ENCODE data around the gene OSBPL10.

The OSBPL10 gene

GRCh38 chr3:31748281-31748932 is 232.7 kb downstream of the OSBPL10 start:
- H3K4me1 ChIP-seq (ENCODE audit: insufficient read depth, low read length): no peaks in the 10 kb centered on the region
- no peaks in the 10 kb centered on the region for H3K36me3 ChIP-seq (ENCODE audit: insufficient read depth, low read length)
- H3K4me3 ChIP-seq (ENCODE audit: low read length): no peak overlapping the region
- H3K9me3 ChIP-seq (ENCODE audit: low read length): no peaks in the 10 kb centered on the region
- no peak overlapping the region for H2AFZ ChIP-seq (ENCODE audit: low read depth, low read length)
- no peaks in the 10 kb centered on the region for H3K27me3 ChIP-seq (ENCODE audit: insufficient read depth, low read length)

GRCh38 chr3:31747785-31748184 is 233.3 kb downstream of the OSBPL10 start:
- Histone ChIP-seq H3K4me3 (ENCODE audit: low read length) (no peak overlapping the region), H3K36me3 (ENCODE audit: insufficient read depth, low read length) (no peaks in the 10 kb centered on the region), H2AFZ (ENCODE audit: low read depth, low read length) (no peak overlapping the region), H3K4me1 (ENCODE audit: insufficient read depth, low read length) (no peaks in the 10 kb centered on the region), H3K27me3 (ENCODE audit: insufficient read depth, low read length) (no peaks in the 10 kb centered on the region), H3K9me3 (ENCODE audit: low read length) (no peaks in the 10 kb centered on the region)

- H3K4me3 ChIP-seq (ENCODE audit: low read length): no peak overlapping the region
- no peaks in the 10 kb centered on the region for H3K27me3 ChIP-seq (ENCODE audit: insufficient read depth, low read length)
- H3K36me3 ChIP-seq (ENCODE audit: insufficient read depth, low read length): no peaks in the 10 kb centered on the region
- no peaks in the 10 kb centered on the region for H3K9me3 ChIP-seq (ENCODE audit: low read length)
- no peaks in the 10 kb centered on the region for H3K4me1 ChIP-seq (ENCODE audit: insufficient read depth, low read length)
- no peak overlapping the region for H2AFZ ChIP-seq (ENCODE audit: low read depth, low read length)
Measured at GRCh38 chr3:31744913-31745312, 236.1 kb downstream of the OSBPL10 start.

GRCh38 chr3:31743331-31744089 is 237.6 kb downstream of the OSBPL10 start:
- no peaks in the 10 kb centered on the region for H3K9me3 ChIP-seq (ENCODE audit: low read length)
- no peaks in the 10 kb centered on the region for H3K4me1 ChIP-seq (ENCODE audit: insufficient read depth, low read length)
- no peak overlapping the region for H3K4me3 ChIP-seq (ENCODE audit: low read length)
- H3K36me3 ChIP-seq (ENCODE audit: insufficient read depth, low read length): no peaks in the 10 kb centered on the region
- H2AFZ ChIP-seq (ENCODE audit: low read depth, low read length): no peak overlapping the region
- no peaks in the 10 kb centered on the region for H3K27me3 ChIP-seq (ENCODE audit: insufficient read depth, low read length)

GRCh38 chr3:31740397-31740796 is 240.7 kb downstream of the OSBPL10 start:
- Histone ChIP-seq H3K4me1 (ENCODE audit: insufficient read depth, low read length) (no peaks in the 10 kb centered on the region), H3K4me3 (ENCODE audit: low read length) (no peak overlapping the region), H3K27me3 (ENCODE audit: insufficient read depth, low read length) (no peaks in the 10 kb centered on the region), H2AFZ (ENCODE audit: low read depth, low read length) (no peak overlapping the region), H3K9me3 (ENCODE audit: low read length) (no peaks in the 10 kb centered on the region), H3K36me3 (ENCODE audit: insufficient read depth, low read length) (no peaks in the 10 kb centered on the region)

GRCh38 chr3:31738412-31738811 is 242.7 kb downstream of the OSBPL10 start:
- no peak overlapping the region for H2AFZ ChIP-seq (ENCODE audit: low read depth, low read length)
- no peaks in the 10 kb centered on the region for H3K9me3 ChIP-seq (ENCODE audit: low read length)
- H3K4me3 ChIP-seq (ENCODE audit: low read length): no peak overlapping the region
- no peaks in the 10 kb centered on the region for H3K36me3 ChIP-seq (ENCODE audit: insufficient read depth, low read length)
- no peaks in the 10 kb centered on the region for H3K4me1 ChIP-seq (ENCODE audit: insufficient read depth, low read length)
- no peaks in the 10 kb centered on the region for H3K27me3 ChIP-seq (ENCODE audit: insufficient read depth, low read length)

- H3K36me3 ChIP-seq (ENCODE audit: insufficient read depth, low read length): no peaks in the 10 kb centered on the region
Measured at GRCh38 chr3:31735667-31736066, 245.4 kb downstream of the OSBPL10 start.

GRCh38 chr3:31733234-31733667 is 247.8 kb downstream of the OSBPL10 start:
- Histone ChIP-seq H3K4me3 (ENCODE audit: low read length) (no peak overlapping the region), H3K27me3 (ENCODE audit: insufficient read depth, low read length) (no peaks in the 10 kb centered on the region), H3K9me3 (ENCODE audit: low read length) (no peaks in the 10 kb centered on the region), H3K4me1 (ENCODE audit: insufficient read depth, low read length) (no peaks in the 10 kb centered on the region), H3K36me3 (ENCODE audit: insufficient read depth, low read length) (no peaks in the 10 kb centered on the region), H2AFZ (ENCODE audit: low read depth, low read length) (no peak overlapping the region)

More at GRCh38 chr3:31735667-31736066, 245.4 kb downstream of the OSBPL10 start:
- no peaks in the 10 kb centered on the region for H3K27me3 ChIP-seq (ENCODE audit: insufficient read depth, low read length)
- no peak overlapping the region for H3K4me3 ChIP-seq (ENCODE audit: low read length)
- no peaks in the 10 kb centered on the region for H3K4me1 ChIP-seq (ENCODE audit: insufficient read depth, low read length)
- no peaks in the 10 kb centered on the region for H3K9me3 ChIP-seq (ENCODE audit: low read length)
- no peak overlapping the region for H2AFZ ChIP-seq (ENCODE audit: low read depth, low read length)

- no peak overlapping the region for H2AFZ ChIP-seq (ENCODE audit: low read depth, low read length)
- H3K4me1 ChIP-seq (ENCODE audit: insufficient read depth, low read length): no peaks in the 10 kb centered on the region
- H3K36me3 ChIP-seq (ENCODE audit: insufficient read depth, low read length): no peaks in the 10 kb centered on the region
Measured at GRCh38 chr3:31732548-31732947, 248.5 kb downstream of the OSBPL10 start.

GRCh38 chr3:31729573-31729972 is 251.5 kb downstream of the OSBPL10 start:
- no peak overlapping the region for H2AFZ ChIP-seq (ENCODE audit: low read depth, low read length)
- no peaks in the 10 kb centered on the region for H3K27me3 ChIP-seq (ENCODE audit: insufficient read depth, low read length)
- no peaks in the 10 kb centered on the region for H3K36me3 ChIP-seq (ENCODE audit: insufficient read depth, low read length)
- no peaks in the 10 kb centered on the region for H3K4me1 ChIP-seq (ENCODE audit: insufficient read depth, low read length)
- H3K4me3 ChIP-seq (ENCODE audit: low read length): no peak overlapping the region
- H3K9me3 ChIP-seq (ENCODE audit: low read length): no peaks in the 10 kb centered on the region

More at GRCh38 chr3:31732548-31732947, 248.5 kb downstream of the OSBPL10 start:
- H3K27me3 ChIP-seq (ENCODE audit: insufficient read depth, low read length): no peaks in the 10 kb centered on the region
- H3K9me3 ChIP-seq (ENCODE audit: low read length): no peaks in the 10 kb centered on the region
- no peak overlapping the region for H3K4me3 ChIP-seq (ENCODE audit: low read length)

GRCh38 chr3:31729082-31729481 is 252.0 kb downstream of the OSBPL10 start:
- Histone ChIP-seq H3K4me3 (ENCODE audit: low read length) (no peak overlapping the region), H3K9me3 (ENCODE audit: low read length) (no peaks in the 10 kb centered on the region), H3K36me3 (ENCODE audit: insufficient read depth, low read length) (no peaks in the 10 kb centered on the region), H2AFZ (ENCODE audit: low read depth, low read length) (no peak overlapping the region), H3K27me3 (ENCODE audit: insufficient read depth, low read length) (no peaks in the 10 kb centered on the region), H3K4me1 (ENCODE audit: insufficient read depth, low read length) (no peaks in the 10 kb centered on the region)

GRCh38 chr3:31728403-31728802 is 252.7 kb downstream of the OSBPL10 start:
- H3K27me3 ChIP-seq (ENCODE audit: insufficient read depth, low read length): no peaks in the 10 kb centered on the region
- no peaks in the 10 kb centered on the region for H3K9me3 ChIP-seq (ENCODE audit: low read length)
- H3K4me1 ChIP-seq (ENCODE audit: insufficient read depth, low read length): no peaks in the 10 kb centered on the region
- no peaks in the 10 kb centered on the region for H3K36me3 ChIP-seq (ENCODE audit: insufficient read depth, low read length)
- no peak overlapping the region for H3K4me3 ChIP-seq (ENCODE audit: low read length)
- H2AFZ ChIP-seq (ENCODE audit: low read depth, low read length): no peak overlapping the region

GRCh38 chr3:31725976-31726375 is 255.1 kb downstream of the OSBPL10 start:
- Histone ChIP-seq H3K36me3 (ENCODE audit: insufficient read depth, low read length) (no peaks in the 10 kb centered on the region), H3K4me1 (ENCODE audit: insufficient read depth, low read length) (no peaks in the 10 kb centered on the region), H3K9me3 (ENCODE audit: low read length) (no peaks in the 10 kb centered on the region), H3K27me3 (ENCODE audit: insufficient read depth, low read length) (no peaks in the 10 kb centered on the region), H3K4me3 (ENCODE audit: low read length) (no peak overlapping the region), H2AFZ (ENCODE audit: low read depth, low read length) (no peak overlapping the region)
